OCI-LY1 (cell line): ENCODE data around the gene PRMT7.

Experiments
- EZH2 ChIP-seq: fragments of 200-600 bp; sonication (generic), shearing (Covaris generic); IDR thresholded peaks from 2 replicates; pipeline ENCODE4 v1.8.0; 2017; ENCODE audit warnings: borderline replicate concordance, mixed run types, mild to moderate bottlenecking, antibody characterized with exemption, low read length, moderate library complexity, mixed read lengths
- TF ChIP-seq, protein P1 (sequence below): fragments of 200-600 bp; sonication (generic), shearing (Covaris generic); IDR thresholded peaks from 2 replicates; pipeline ENCODE4 v1.5.1; 2017; ENCODE audit warnings: mild to moderate bottlenecking, antibody characterized with exemption, low read length, moderate library complexity, mixed read lengths

DNA sequence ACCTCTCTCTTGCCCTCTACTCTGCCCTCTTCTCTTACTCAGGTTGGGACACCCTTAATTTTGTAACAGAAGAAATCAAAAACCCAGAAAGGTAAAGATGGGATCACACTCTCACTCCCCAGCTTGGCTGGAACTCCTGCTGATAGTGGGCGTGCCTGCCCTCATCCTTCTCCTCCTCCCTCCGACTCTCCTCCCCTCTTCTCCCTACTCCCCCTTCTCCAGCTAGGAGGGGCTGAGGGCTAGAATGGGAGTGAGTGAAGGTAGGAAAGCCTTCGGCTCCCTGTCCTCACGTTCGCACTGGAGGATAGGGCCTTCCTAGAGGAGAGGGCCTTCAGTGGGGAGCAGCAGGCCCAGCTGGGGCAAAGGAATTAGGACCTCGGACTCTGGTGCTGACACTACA, 20.4 kb upstream of the PRMT7 start:
- TF ChIP-seq, protein P1, sequence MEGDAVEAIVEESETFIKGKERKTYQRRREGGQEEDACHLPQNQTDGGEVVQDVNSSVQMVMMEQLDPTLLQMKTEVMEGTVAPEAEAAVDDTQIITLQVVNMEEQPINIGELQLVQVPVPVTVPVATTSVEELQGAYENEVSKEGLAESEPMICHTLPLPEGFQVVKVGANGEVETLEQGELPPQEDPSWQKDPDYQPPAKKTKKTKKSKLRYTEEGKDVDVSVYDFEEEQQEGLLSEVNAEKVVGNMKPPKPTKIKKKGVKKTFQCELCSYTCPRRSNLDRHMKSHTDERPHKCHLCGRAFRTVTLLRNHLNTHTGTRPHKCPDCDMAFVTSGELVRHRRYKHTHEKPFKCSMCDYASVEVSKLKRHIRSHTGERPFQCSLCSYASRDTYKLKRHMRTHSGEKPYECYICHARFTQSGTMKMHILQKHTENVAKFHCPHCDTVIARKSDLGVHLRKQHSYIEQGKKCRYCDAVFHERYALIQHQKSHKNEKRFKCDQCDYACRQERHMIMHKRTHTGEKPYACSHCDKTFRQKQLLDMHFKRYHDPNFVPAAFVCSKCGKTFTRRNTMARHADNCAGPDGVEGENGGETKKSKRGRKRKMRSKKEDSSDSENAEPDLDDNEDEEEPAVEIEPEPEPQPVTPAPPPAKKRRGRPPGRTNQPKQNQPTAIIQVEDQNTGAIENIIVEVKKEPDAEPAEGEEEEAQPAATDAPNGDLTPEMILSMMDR = no peak
- TF ChIP-seq EZH2 = no peak
